HG03571 (cell line): Measurements from ENCODE around the gene SNAPC1.
A peak's percentile ranks its signal among the peaks of the same experiment; 100 is the strongest.

Experiments used
- ATAC-seq: cut with Tn5 transposase; IDR thresholded peaks from one replicate; pipeline ENCODE4 v1.9.1; 2021; ENCODE audit not compliant: unreplicated experiment

The SNAPC1 gene

DNA sequence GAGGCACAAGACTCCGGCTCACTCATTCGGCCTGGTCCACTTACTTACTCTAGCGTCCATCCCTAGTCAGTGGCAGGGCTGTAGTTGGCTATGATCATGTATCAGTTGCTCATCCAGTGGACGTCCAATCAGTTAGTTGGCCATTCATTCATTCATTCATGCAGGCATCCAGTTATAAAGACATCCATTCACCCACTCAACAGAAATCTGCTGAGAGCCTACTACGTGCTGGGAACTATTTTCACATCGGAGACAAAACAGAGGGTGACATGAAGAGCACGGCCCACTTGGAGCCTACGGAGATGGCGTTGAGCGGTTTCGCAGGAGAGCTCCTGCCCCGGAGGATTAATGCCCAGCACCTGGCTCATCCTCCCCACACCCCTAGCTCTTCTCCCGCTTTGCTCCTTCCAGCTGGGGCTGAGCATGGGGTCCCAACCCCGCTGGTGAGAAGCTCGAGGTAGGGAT is 49.7 kb downstream of the SNAPC1 start:
- no peak for ATAC-seq

- no peak for ATAC-seq
Measured at GRCh38 chr14:61812347-61813095, 50.3 kb downstream of the SNAPC1 start, which contains the start of gene SYT16. SYT16 (plus strand) TSS chr14:61812703.

- no peak for ATAC-seq
Measured at GRCh38 chr14:61813096-61813606, 50.9 kb downstream of the SNAPC1 start.

DNA sequence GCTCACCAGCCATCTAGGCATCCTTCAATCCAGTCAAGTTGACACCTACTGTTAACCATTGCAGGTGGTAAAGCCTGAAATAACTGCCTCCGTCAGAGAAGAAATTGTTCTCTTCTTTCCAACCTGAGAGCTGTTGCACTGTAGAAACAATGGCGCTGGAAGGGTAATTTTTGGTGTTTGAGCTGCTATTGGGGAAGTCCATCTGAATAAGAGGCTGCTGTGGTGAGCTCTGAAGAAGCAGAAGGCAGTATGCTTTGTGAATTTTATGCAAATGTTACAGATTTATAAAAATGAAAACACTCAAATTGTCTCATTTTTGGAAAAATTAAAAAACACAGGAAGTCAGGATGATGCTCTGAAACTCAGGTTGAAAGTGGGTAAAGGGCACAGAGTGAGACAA is 60.2 kb downstream of the SNAPC1 start:
- no peak for ATAC-seq

DNA sequence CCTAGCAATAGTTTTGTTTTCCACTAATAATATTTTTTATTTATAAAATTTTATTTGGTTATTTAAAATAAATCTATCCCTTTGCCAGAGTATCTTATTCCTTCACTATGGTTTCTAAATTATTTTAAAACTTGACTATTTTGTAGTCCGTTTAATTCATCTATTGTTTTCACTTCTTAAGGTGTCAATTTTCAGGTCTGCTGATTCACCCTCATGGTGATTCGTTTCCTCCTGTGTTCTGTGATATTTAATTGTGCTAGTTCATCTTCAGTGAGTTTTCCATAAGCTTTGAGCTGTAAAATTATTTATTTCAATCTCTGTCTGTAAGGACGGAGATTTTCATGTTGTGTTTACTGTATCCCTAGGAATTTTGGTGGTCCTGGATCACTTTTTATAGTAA is 70.6 kb downstream of the SNAPC1 start:
- no peak for ATAC-seq

- ATAC-seq: no peak
Measured at GRCh38 chr14:61836184-61836583, 74.0 kb downstream of the SNAPC1 start.

- no peak for ATAC-seq
Measured at GRCh38 chr14:61836807-61837206, 74.6 kb downstream of the SNAPC1 start.

DNA sequence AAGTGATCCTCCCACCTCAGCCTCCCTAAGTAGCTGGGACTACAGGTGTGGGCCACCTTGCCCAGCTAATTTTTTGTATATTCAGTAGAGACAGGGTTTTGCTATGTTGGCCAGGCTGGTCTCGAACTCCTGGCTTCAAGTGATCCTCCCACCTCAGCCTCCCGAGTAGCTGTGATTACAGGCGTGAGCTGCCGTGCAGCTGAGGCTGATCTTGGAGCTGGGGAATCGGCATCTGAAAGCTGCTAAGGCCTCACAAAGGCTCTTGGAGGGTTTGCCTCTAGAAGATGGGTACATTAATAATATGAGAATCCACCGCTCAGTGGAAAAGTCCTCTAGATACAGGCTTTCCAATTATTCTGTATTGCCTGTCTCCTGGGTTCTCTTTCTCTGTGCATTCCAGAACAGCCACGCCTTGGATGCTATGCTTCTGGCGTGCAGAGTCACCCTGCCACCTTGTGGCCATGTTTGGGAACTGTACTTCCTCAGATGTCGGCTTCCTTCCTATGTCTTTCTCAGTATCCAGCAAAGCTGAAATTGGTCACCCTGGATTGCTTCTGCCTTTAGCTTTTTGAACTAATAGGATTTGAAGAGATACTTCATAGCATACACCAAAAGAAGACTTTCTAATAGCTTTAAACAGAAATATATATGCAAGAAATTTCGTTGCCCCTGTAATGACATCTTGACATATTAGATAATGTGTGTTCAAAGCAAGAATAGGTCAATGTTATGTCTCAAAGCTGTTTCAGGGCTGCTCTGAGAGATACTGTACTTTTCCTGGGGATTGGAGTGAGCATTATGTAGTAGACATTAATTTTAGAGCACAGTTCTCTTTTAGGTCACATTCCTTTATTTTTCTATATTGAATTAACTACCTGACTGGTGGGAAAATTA is 75.4 kb downstream of the SNAPC1 start:
- ATAC-seq: peak; percentile 79

- ATAC-seq: no peak
Measured at GRCh38 chr14:61838661-61839245, 76.5 kb downstream of the SNAPC1 start.

DNA sequence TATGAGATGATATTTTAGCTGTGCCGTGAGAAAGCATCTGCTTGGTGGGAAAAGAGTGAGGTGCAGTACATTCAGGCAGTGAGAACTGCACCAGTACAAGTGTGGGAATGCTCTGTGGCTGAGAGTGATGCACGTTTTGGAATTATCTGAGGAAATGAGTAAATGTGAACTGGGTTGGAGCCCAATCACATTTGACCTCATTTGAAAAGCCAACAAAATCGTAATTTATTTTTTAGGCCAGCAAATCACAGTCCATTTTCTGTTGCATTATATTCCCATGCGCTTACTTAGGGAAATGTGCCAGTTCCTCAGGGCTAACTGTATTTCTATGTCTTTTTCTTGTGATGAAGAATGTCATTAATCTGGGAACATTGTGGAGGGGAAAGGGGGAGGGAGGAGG is 77.3 kb downstream of the SNAPC1 start:
- no peak for ATAC-seq

GRCh38 chr14:61841145-61841544 is 78.9 kb downstream of the SNAPC1 start:
- ATAC-seq: no peak
